Neural progenitor cell (in vitro differentiated cells): Measurements from ENCODE around the gene HMGN5.

Experiments
- CTCF ChIP-seq: fragments of 200-600 bp; sonication (generic); IDR thresholded peaks from 2 replicates; pipeline ENCODE4 v1.5.1; 2017; ENCODE audit warnings: antibody characterized with exemption, mild to moderate bottlenecking
- EZH2phosphoT487 ChIP-seq: fragments of 200-600 bp; sonication (generic); IDR thresholded peaks from 2 replicates; pipeline ENCODE4 v1.6.1; 2017; ENCODE audit warnings: antibody characterized with exemption

GRCh38 chrX:81229229-81229628 lies 27.5 kb upstream of the HMGN5 start:
- TF ChIP-seq CTCF (no peak), EZH2phosphoT487 (no peak)
